Stimulated activated CD8-positive, alpha-beta memory T cell treated with anti-CD3 and anti-CD28 coated beads, Interleukin-4, amount 100 ng/mL, for 24 hours (primary cell): ENCODE data around the gene LSP1.
"Not testable (repeated sequence)": the region's sequence is repeated elsewhere in the genome, so short reads cannot be mapped to it uniquely, and the experiment has no call there.

Source experiments
- DNase-seq: peaks from one replicate; pipeline ENCODE4 v3.0.0-alpha.2; 2020; ENCODE audit warnings: low read depth

LSP1 gene

DNA sequence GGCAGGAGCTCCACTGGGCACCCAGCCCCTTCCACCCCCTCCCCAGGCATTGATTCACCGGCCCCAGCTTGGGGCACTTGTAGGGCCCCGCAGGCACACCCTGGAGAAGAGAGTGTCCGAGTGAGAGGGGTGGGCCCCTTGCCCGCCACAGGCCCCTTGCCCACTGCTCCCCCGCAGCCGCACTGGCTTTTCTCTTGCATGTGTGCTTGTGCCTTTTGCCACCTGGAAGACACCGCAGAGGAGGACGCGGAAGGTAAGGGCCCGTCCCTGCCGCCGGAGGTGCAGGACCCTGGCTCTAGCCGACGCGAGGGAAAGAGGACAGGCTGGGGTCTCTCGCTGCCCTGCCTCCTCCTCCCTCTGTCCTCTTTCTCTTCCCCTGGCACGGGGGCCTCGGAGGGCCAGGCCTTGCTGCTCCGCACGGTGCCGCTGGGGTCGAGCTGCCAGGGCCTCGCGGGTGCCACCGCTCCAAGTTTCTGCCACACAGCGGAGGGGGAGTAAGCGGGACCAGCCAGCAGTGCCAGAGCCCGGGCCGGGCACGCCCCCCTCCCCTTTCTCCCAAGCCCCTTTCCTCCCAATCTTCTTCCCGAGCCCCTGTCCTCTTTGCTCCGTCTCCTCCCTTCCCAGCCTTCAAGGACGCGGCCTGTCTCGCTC is 76.1 kb downstream of the LSP1 start:
- DNase-seq: no peak

DNA sequence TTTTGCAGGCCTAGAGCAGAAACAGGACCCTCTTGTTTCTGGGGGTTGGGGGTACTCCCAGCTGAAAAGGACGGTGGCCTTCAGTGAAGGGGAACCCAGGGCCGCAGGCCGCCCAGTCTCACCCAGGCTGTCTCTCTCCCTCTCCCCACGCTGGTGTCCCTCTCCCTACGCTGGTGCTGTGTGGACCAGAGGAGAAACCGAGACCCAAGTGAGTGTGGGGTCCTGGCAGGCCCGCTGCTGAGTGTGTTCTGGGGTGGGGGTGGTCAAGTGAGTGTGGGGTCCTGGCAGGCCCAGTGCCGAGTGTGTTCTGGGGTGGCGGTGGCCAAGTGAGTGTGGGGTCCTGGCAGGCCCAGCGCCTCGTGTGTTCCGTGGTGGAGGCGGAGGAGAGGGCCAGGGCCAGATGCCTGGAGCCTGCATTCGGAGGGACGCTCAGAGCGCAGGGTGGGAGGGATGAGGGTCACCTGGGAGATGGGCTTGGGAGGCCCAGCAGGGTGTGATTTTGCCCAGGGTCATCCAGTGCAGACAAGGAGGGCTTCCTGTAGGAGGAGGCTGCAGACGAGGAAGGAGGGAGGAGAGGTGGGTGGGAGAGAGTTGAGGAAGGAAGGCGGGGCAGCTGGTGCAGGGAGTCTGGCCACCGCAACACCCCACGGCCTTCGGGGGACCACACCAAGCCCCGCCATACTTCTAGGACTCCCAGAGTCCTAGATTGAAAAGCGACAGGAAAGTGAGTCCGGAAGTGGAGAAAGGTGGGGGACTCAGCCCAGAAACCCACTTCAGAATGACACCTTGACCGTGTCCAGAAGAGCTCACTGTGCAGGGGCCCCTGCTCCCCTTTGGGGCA is 77.0 kb downstream of the LSP1 start:
- DNase-seq: no peak

DNA sequence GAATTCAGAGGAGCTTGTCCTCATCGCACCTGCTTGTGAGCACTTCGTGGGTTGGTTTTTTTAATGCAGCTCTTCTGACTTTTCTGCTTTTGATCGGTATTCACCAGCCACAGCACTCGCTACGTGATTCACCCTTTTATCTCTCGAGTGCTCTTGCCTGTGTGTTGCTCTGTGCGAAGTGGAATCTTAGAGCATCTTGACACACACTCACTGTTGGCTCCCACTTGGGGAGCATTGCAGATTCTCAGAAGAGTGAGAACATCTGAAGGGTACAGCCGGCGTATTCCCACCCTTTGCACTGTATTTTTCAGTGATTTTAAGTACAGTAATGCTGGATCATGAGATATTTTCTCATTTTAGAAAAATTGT is 77.6 kb downstream of the LSP1 start:
- no peak for DNase-seq

DNA sequence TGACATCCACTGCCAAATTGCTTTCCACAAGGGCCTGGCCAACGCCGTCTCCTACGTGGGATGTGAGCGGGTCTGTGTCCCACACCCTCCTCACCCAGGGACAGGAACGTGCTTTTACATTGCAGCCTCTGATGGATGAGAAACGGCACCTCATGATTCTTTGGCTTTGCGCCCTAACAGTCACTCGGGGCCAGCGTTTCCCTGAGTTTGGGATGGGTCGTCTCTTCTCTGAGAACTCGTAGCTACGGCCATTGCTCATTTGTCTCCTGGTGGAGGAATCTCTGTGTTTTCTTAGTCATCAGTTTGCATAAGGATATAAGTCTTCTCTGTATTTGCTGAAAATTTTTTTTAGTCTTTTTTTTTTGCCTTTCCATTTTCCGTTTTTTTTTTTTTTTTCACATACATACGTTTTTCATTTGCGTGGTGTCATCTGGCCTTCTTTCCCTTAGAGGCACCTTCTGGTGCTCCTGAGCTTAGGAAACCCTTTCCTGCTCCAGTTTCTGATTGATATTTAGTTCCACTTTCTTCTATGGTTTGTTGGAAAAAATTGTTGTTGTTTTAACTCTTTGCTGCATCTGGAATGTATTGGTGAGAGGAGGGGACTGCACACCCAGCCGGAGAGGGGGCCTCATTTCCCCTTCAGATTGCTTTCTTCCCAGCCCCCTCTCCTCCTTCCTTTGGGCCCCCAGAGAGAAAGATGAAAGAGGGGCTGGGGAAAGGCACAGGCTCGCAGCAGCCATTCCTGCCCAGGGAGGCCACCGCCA is 78.6 kb downstream of the LSP1 start:
- no peak for DNase-seq

DNA sequence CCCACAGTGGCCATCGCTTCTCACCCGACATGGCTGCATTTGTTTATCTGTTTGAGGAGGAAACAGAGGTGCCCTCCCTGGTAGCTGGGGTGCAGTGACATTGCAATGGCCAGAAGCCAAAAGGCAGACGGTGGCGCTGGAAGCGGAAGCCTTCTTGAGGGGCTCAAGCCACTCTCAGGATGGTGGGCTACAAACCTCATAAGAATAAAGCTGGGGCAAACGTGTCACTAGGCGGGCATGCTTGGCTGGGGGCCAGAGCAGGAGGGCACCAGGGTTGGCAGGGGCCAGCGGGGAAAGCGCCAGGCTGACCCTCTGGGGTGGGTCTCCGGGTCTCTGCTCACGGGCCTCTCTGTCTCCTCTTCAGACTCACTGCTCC is 79.2 kb downstream of the LSP1 start:
- DNase-seq: no peak

DNA sequence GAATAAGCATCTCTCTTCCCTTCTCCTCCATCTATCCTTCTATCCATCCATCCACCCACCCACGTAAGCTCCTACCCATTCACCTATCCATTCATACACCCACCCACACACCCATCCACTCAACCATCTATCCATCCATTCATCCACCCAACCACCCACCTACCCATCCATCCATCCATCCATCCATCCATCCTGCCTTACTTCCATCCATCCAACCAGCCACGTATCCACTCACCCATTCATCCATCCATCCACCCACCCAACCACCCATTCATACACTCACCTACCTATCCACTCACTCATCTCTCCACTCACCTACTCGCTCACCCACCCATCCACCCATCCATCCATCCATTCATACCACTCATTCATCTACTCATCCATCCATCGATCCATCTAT is 79.8 kb downstream of the LSP1 start:
- no peak for DNase-seq

DNA sequence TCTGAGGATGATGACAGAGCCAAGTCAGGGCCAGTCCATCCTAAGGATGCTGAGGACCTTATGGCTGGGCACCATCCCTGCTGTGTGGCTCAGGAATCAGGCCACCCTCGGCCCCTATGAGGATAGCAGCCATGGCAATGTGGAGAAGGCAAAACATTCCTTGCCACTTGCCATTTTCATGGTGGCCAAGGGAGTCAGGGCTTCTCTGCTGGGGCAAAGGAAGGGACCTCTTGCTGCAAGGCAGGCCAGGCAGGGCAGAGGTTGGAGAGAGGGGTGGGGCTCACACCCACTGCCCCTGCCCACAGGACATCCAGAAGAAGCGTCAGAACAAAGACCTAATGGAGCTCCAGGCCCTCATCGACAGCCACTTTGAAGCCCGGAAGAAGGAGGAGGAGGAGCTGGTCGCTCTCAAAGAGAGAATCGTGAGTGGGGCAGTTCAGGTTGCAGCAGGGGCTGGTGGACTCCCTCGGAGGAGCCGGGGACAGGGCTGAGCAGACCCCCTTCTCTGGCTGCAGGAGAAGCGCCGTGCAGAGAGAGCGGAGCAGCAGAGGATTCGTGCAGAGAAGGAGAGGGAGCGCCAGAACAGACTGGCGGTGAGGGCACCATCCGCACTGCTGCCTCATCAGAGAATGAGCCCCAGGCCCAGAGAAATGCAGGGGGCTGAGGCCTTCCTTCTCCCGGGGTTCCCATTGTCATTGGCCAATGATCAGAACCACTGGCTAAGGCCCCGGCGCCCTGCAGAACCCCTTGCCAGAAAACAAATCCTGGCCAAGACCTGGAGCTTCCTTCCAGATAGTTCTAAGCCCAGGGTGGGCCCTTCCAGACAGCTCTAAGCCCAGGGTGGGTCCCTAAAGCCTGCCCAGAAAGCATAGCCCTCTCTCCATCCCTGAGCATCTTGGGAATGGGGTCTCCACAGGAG is 80.8 kb downstream of the LSP1 start:
- DNase-seq: no peak

DNA sequence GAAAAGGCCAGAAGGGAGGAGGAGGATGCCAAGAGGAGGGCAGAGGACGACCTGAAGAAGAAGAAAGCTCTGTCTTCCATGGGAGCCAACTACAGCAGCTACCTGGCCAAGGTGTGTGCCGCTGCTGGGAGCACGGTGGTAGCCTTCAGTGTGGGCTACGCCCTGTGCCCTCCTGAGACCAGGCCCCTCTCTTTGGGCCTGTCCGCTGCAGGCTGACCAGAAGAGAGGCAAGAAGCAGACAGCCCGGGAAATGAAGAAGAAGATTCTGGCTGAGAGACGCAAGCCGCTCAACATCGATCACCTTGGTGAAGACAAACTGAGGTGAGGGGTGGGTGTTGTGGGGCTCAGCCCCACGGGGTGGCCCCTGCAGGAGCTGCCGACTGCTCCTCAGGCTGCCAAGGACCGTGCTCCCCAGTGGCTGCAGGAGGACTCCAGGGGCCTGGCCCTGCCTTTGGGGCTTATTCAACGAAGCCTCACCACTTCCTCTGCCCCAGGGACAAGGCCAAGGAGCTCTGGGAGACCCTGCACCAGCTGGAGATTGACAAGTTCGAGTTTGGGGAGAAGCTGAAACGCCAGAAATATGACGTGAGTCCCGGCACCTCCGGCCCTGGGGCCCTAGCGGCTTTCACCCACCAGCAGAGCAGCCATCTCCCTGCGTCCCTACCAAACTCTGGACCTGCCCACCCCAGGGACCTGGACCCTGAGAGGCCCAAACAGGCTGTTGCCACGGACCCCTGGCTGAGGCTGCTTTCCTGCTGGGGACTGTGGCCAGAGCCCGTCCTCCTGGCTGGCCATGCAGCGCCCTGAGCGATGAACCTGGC is 81.7 kb downstream of the LSP1 start:
- DNase-seq: no peak

DNA sequence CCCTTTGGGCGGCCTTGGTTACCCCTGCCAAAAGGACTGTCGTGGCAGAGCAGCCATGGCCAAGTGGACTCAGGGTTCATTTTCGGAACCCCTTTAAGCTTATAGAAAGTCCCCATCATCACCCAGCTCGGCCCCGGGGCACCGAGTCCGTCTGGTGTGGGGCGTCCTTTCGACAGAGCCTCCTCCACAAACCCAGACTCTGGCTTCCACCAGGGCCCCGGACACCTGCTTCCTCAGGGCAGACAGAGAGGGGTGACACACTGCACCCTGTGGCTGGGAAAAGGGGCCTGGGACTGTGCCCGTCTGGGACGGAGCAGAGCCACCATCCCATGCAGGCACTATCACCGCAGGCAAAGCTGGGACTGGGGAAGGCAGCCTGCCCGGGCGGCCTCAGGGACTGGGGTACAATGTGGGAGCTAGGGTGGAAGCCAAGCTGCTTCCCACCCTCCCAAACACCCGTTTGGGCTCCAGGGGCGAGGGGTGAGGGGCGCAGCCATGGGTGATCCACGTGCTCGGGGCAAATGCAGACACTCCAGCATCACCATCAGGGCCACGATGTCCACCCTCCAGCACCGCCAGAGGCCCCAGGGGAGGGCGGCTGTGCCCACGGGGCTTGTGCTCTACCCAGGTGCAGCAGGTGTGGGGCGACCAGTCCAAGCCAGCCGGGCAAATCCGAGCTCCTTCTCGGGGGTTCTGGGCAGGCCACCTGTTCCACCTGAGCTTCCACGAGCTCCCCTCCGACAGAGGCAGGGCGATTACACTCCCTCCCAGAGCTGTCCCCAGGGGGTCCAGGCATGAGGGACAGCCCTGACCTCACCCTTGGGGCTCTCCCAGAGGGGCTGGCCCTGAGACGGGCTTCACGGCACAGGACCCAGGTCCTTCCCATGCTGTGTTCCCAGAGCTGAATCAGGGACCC is 82.5 kb downstream of the LSP1 start:
- DNase-seq: no peak

DNA sequence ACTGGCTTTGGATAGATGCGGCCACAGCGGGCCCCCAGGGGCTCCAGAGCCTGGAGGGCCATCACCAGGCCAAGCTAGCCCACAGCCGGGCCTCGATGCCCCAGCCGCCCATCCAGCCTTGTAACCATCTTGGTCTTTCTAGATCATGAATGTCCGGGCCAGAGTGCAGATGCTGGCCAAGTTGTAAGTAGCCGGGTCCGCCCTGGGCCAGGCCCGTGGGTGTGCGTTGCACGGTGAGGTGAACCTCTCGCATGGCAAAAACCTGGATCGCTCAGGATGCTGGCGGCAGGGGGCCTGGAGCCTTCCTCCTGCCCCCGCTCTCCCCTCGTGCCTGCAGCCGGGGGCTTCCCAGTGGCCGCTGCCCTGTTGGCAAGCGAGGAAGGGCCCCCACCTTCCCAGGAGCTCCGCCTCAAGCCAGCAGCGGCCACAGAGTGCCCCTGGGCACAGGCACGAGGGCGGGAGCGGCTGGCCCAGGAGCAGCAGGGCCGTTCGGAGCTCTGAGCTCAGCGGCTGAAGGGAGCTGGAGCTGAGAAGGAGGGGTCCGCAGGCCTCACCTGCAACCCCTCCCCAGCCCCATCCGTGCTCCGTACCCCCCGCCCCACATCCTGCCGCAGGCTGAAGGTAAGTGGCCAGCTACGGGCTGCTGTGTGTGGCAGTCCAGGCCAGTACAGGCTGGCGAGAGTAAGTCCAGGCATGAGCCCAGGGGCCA is 83.3 kb downstream of the LSP1 start:
- no peak for DNase-seq

DNA sequence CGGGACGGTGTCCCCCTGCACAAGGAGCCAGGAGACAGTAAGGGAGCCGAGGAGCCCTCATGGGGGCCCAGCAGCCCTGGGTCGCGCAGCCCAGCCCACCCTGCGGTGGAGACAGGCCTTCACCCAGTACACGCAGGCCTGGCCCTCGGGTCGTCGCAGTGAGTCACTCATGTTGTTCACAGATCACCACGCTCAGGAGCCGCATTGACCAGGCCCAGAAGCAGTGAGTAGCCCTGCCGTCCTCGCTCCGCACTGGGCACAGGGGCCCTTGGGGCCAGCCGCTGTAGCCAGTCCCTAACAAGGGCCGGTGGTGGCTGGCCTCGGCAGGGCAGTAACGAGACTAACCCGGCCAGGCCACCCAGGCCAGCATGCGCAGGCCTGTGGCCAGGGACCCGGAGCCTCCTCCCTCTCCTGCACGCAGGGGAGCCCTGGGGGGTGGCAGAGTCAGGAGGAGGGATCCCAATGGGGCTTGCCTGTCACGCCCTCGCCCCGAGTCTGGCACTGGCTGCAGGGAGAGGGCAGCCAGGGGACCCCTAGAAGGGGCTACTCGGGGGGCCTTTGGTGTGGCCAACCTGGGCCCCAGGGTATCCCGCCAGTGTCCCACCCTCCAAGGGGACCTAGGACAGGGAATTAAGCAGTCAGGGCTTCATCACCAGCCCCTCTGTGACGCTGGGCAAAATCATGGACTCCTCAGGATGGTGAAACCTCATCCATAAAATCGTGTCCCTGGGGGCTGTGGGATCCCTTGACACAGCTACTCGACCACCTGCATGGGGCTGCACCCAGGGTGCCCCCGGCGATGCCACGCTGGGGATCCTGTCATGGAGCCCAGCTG is 84.1 kb downstream of the LSP1 start:
- DNase-seq: no peak

DNA sequence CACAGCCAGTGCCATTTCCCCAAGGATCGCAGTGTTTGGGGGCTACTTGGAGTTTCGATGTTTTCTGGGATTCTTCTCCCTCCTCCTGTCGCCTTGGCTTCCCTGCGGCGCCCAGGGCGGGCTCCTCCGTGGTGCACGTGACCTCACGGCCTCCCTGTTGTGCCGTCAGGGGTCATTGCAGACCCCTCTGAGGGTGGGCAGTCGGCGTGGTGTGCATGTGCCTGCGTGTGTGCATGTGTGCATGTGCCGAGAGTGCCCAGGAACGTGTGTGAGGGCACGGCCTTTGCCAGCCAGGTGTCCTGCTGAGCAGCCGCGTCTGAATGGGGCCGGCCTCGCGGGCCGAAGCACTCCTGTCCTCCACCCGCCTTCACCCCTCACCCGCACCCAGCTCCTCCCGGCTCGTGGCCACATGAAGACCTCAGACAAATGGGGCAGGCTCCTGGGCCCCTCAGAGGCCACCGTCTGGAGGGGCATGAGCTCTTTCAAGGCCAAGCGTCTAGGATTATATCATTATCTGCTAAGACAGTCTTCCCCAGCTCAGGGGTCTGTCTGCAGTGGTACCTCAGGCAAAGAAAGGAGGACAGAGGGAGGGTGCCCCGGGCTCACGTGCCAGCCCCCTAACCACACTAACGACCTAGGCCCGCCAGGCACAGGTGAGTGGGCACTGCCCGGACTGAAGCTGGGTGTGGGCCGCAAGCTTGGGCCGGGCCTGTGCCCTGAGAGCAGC is 84.9 kb downstream of the LSP1 start:
- no peak for DNase-seq

DNA sequence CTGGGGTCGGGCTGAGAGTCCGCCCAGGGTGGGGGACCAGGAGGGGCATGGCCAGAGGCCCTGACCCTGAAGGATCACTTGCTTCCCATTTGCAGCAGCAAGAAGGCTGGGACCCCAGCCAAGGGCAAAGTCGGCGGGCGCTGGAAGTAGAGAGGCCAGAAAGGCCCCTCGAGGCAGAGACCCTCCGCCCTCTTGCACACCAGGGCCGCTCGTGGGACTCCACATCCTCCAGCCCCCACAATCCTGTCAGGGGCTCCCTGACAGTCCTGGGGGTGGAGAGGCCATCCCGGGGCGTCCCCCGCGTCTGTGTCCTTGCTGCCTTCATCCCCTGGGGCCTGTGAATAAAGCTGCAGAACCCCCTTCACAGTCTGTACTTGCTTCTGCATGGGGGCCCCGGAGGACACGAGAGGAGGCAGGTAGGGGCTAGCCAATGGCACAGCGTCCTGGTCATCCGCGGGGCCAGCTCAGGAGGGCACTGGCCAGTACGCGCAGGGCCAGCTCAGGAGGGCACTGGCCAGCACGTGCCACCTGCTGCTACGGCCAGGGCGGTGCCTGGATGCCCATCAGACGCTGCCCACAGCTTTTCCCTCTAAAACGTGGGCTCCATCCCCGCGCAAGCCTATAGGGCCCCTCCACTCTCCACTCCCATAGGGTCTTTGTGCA is 85.6 kb downstream of the LSP1 start:
- DNase-seq: no peak

DNA sequence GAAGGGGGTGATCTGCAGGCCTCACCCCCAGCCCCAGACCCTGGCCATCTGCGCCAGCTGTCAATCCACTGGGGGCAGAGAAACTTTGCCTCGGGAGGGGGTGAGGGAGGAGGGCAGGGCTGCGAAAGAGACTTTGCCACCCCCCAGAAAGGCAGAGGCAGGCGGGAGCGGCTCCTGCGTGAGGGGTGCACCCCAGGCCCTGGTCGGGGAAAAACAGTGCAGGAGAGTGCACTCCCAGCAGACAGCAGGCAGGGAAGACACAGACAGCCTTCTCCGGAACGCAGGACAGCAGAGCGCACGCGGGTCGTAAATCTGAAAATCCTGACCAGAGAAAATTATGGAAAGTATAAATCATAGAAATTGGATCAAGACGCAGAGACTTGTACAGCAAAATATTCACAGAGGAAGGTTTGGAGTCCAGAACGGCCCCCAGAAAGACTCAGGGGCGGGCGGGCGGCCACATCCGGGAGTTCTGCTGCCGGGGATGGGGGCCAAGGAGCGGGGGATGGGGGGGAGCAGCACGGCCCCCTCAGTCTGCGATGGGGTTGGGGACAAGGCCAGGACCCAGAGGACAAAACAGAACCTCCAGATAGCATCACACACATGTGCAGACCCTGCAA is 86.2 kb downstream of the LSP1 start:
- DNase-seq: no peak

DNA sequence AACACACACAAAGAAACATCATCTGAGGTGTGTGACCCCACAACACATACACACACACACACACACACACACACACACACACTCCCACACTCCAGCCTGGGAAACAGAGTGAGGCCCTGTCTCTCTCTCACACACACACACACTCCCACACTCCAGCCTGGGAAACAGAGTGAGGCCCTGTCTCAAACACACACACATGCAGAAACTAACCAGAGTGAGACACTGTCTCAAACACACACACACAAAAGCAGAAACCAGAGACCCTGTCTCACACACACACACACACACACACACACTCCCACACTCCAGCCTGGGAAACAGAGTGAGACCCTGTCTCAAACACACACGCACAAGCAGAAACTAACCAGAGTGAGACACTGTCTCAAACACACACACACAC is 86.9 kb downstream of the LSP1 start:
- not testable (repeated sequence) for DNase-seq
